Fibroblast of lung (primary cell): ENCODE results near the gene THRA. TPM values are rescaled to one million over a fixed set of nuclear protein-coding genes. Genes with fewer than 3 reads are reported as not detected.

Source experiments
- DNase-seq, 2 donors: peaks; one replicate each; pipeline versions ENCODE4 v3.0.0 to v3.0.0-alpha.2; 2010; ENCODE audit warnings: low read depth in 2 of 2
- H2AFZ ChIP-seq: 2 replicates; pipeline ENCODE4 v1.5.1; 2012; ENCODE audit warnings: low read length, control low read depth, inconsistent platforms
- H3K27ac ChIP-seq: 2 replicates; pipeline ENCODE4 v1.5.1; 2011; ENCODE audit warnings: low read length, control low read depth; ENCODE audit not compliant: insufficient read depth
- H3K27me3 ChIP-seq: 2 replicates; pipeline ENCODE4 v1.5.1; 2011; ENCODE audit warnings: mild to moderate bottlenecking, low read length; ENCODE audit not compliant: control insufficient read depth, insufficient read depth
- H3K36me3 ChIP-seq: 2 replicates; pipeline ENCODE4 v1.5.1; 2011; ENCODE audit warnings: low read length; ENCODE audit not compliant: control insufficient read depth, insufficient read depth
- H3K4me1 ChIP-seq: 2 replicates; pipeline ENCODE4 v1.5.1; 2011; ENCODE audit warnings: low read length; ENCODE audit not compliant: control insufficient read depth, insufficient read depth; ENCODE audit errors: extremely low read depth
- H3K4me2 ChIP-seq: 2 replicates; pipeline ENCODE4 v1.5.1; 2011; ENCODE audit warnings: low read length, control low read depth; ENCODE audit not compliant: insufficient read depth; ENCODE audit errors: extremely low read depth
- H3K4me3 ChIP-seq, 4 experiments: fragments of 200-600 bp in 1 of 4; sonication (generic) in 1 of 4; replicated peaks in 1 of 4; 2 replicates each; pipeline ENCODE4 v1.5.1; 2011 to 2016; ENCODE audit warnings: low read length in 4 of 4, low read depth in 3 of 4, mild to moderate bottlenecking in 3 of 4, control low read depth in 2 of 4, inconsistent platforms in 1 of 4, mixed read lengths in 1 of 4; ENCODE audit not compliant: insufficient read depth in 1 of 4; ENCODE audit errors: control extremely low read depth in 1 of 4
- H3K79me2 ChIP-seq: 2 replicates; pipeline ENCODE4 v1.5.1; 2012; ENCODE audit warnings: mild to moderate bottlenecking, low read length, inconsistent platforms; ENCODE audit not compliant: control insufficient read depth, insufficient read depth
- H3K9ac ChIP-seq: 2 replicates; pipeline ENCODE4 v1.5.1; 2011; ENCODE audit warnings: mild to moderate bottlenecking, low read length, control low read depth; ENCODE audit not compliant: insufficient read depth
- H3K9me3 ChIP-seq: 2 replicates; pipeline ENCODE4 v1.5.1; 2012; ENCODE audit warnings: low read depth, low read length; ENCODE audit not compliant: control insufficient read depth, insufficient read depth
- H4K20me1 ChIP-seq: 2 replicates; pipeline ENCODE4 v1.5.1; 2011; ENCODE audit warnings: low read length; ENCODE audit not compliant: control insufficient read depth, insufficient read depth; ENCODE audit errors: extremely low read depth
- CTCF ChIP-seq, 2 donors: IDR thresholded peaks in 1 of 2; conservative IDR thresholded peaks in 1 of 2; 1 replicate in 1 of 2; 2 replicates in 1 of 2; pipeline ENCODE4 v1.5.1; 2011 to 2012; ENCODE audit warnings: low read length in 2 of 2, control low read depth in 1 of 2, inconsistent platforms in 1 of 2, low read depth in 1 of 2, mild to moderate bottlenecking in 1 of 2
- EZH2 ChIP-seq: IDR thresholded peaks from 2 replicates; pipeline ENCODE4 v1.5.1; 2012; ENCODE audit warnings: low read length, control low read depth, mild to moderate bottlenecking; ENCODE audit errors: missing control alignments
- polyA plus RNA-seq, 2 donors: library from polyadenylated mRNA; depleted of rRNA in 1 of 2; stranded (reverse) in 1 of 2; unstranded in 1 of 2; fragments of >200 nt; gene quantifications; 2 replicates each; pipeline ENCODE4 v1.2.1, GENCODE V29; 2011 to 2012; ENCODE audit warnings: missing spikeins in 1 of 2
- total RNA-seq: library from RNA; depleted of rRNA; stranded (reverse); fragments of >200 nt; gene quantifications from 2 replicates; pipeline ENCODE4 v1.2.1, GENCODE V29; 2014

The THRA gene
- total and polyA plus RNA-seq, 2 donors (not counting 1 experiment from before 2014, with no cell fraction given): 27.2 to 52.8 TPM

GRCh38 chr17:40058865-40059264, 3.9 kb upstream of the THRA start:
- DNase-seq: no peak
- Histone ChIP-seq H3K27me3 (no peaks in the 10 kb centered on the region), H2AFZ (no peak overlapping the region), H3K4me1 (peaks cover 5% of the 10 kb centered on the region), H3K9ac (no peak overlapping the region), H4K20me1 (no peaks in the 10 kb centered on the region), H3K27ac (no peak overlapping the region), H3K36me3 (no peaks in the 10 kb centered on the region), H3K9me3 (no peaks in the 10 kb centered on the region), H3K4me3 (no peak overlapping the region), H3K79me2 (peaks cover 10% of the 10 kb centered on the region), H3K4me2 (no peak overlapping the region)
- TF ChIP-seq CTCF (conservative IDR thresholded peaks at IDR 0.05 in 1 of 2, IDR thresholded peaks at IDR 0.05 in 1 of 2; ENCODE audit: low read depth in 1 of 2, low read length in 2 of 2) (no peak), EZH2 (no peak)

DNA sequence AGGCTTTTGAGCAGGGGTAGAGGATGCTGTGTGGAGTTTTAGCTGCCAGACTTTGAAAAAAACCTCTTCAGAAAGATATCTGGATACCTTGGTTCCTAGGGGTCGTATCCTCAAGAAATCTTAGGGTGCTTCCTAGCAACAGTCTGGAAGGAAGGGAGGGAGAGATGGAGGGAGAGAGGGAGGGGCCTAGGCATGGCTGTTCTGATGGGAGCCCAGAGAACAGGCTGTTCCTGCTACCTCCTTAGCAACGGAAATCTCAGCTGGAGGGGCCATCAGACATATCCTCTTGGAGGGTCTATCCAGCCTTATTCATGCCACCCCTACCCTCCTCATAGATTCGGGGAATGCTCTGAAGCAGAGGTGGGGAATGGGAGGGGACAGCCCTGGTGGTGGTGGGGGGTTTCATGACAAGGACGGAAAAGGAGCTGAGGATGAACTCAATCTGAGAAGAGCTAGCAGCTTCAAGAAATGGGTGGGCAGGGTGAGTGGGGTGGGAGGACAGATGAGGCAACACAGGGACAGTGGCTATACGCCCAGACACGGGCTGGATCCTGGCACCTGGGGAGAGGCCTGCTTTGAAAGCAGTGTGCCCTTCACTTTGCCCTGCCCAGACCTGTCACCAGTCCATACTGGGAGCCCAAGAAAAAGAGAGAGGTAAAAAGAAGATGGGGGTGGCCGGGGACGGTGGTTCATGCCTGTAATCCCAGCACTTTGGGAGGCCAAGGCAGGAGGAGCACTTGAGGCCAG, 2.9 kb upstream of the THRA start:
- Histone ChIP-seq H3K4me2 (no peak overlapping the region), H3K4me3 (no peak overlapping the region), H3K9ac (no peak overlapping the region), H3K79me2 (peaks cover 20% of the 10 kb centered on the region), H3K27ac (no peak overlapping the region), H4K20me1 (no peaks in the 10 kb centered on the region), H3K36me3 (no peaks in the 10 kb centered on the region), H2AFZ (no peak overlapping the region), H3K4me1 (peaks cover 11% of the 10 kb centered on the region), H3K9me3 (no peaks in the 10 kb centered on the region), H3K27me3 (no peaks in the 10 kb centered on the region)
- no peak for DNase-seq
- TF ChIP-seq CTCF (conservative IDR thresholded peaks at IDR 0.05 in 1 of 2, IDR thresholded peaks at IDR 0.05 in 1 of 2; ENCODE audit: low read depth in 1 of 2, low read length in 2 of 2): no peak
- TF ChIP-seq EZH2: no peak

DNA sequence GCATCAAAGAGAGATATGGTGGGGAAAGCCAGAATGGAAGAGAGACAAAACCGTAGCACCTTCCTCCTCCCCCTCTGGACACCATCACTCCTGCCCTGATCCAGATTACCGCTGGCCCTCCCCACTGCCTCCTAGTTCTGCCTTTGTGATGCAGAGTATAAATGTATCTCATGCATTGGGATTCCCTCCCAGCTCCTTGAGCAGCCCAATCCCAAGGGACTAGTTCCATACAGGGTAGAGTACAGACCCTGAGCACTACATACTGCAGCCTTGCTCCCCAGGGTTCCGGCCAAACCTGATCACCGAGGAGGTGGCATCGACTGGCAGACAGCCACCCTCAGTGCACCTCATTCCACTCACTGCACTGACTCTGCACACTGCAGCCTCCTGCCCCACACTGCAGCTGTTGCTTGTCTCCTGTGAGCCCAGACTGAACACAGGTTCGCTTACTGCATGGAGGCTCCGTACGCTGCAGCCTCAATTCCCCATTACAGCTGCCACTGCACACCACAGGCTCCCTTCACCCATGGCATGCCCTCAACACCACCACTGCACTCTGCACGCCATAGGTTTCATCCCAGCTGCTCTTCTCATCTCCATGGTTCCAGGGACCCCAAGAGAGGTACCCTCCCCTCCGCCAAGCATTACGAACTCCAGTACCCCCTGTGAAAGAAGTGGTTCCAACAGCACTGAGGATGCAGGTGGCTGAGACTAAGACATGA, 1.7 kb upstream of the THRA start:
- no peak overlapping the region for H3K4me2 ChIP-seq
- no peak for DNase-seq
- no peaks in the 10 kb centered on the region for H3K27me3 ChIP-seq

More for the DNA sequence above, 1.7 kb upstream of the THRA start:
- no peaks in the 10 kb centered on the region for H3K36me3 ChIP-seq
- no peak overlapping the region for H3K27ac ChIP-seq
- no peaks in the 10 kb centered on the region for H3K9me3 ChIP-seq
- peaks cover 17% of the 10 kb centered on the region for H3K4me1 ChIP-seq
- H3K79me2 ChIP-seq: peaks cover 25% of the 10 kb centered on the region
- H4K20me1 ChIP-seq: no peaks in the 10 kb centered on the region
- no peak overlapping the region for H3K4me3 ChIP-seq
- no peak overlapping the region for H2AFZ ChIP-seq
- H3K9ac ChIP-seq: no peak overlapping the region
- TF ChIP-seq CTCF (conservative IDR thresholded peaks at IDR 0.05 in 1 of 2, IDR thresholded peaks at IDR 0.05 in 1 of 2; ENCODE audit: low read depth in 1 of 2, low read length in 2 of 2): no peak
- no peak for TF ChIP-seq EZH2
